ENCODE data around the gene FBXO24.

GRCh38 chr7:100561491-100562194 is 24.5 kb upstream of the FBXO24 start:
- no peak for TF ChIP-seq CTCF (optimal IDR thresholded peaks at IDR 0.05 in 1 of 3, IDR thresholded peaks at IDR 0.05 in 1 of 3, conservative IDR thresholded peaks at IDR 0.05 in 1 of 3; ENCODE audit: extremely low read depth in 1 of 3, insufficient read depth in 2 of 3, low read length in 3 of 3)
- no peak for TF ChIP-seq EZH2 (IDR thresholded peaks at IDR 0.05; ENCODE audit: low read length)
